PC-9 (cell line): ENCODE measurements around the gene FAM111B. TPM values are rescaled to one million over a fixed set of nuclear protein-coding genes. Genes with fewer than 3 reads are reported as not detected.
"Not testable (repeated sequence)": the region's sequence is repeated elsewhere in the genome, so short reads cannot be mapped to it uniquely, and the experiment has no call there.

Source experiments
- Bru-seq: library from RNA; stranded (reverse); fragments of 400-500 nt; gene quantifications from one replicate; lab custom pipeline; 2021; lab: Mats Ljungman, UMichigan
- BruChase-seq, 2 experiments: library from RNA; stranded (reverse); fragments of 400-500 nt; gene quantifications; one replicate each; lab custom pipeline; 2021; lab: Mats Ljungman, UMichigan
- BruUV-seq: library from RNA; stranded (reverse); fragments of 400-500 nt; replicated peaks from 2 replicates; lab custom pipeline; 2021; lab: Mats Ljungman, UMichigan
- CTCF ChIA-PET: fragments of 300-600 bp; sonication (Branson Sonifier 250); formaldehyde crosslinking; loops from one replicate; lab custom pipeline; 2022; ENCODE audit warnings: antibody characterized with exemption; lab: Charles Lee
- POLR2A ChIA-PET: fragments of 300-600 bp; sonication (Branson Sonifier 250); formaldehyde crosslinking; loops from one replicate; lab custom pipeline; 2022; ENCODE audit warnings: antibody characterized with exemption; ENCODE audit not compliant: unreplicated experiment; lab: Charles Lee
- DNase-seq, 2 experiments: peaks; one replicate each; pipeline versions ENCODE4 v3.0.0 to v3.0.0-alpha.2; 2015 to 2022; ENCODE audit warnings: mixed read lengths in 1 of 2
- H2AFZ ChIP-seq: fragments of 200-600 bp; sonication (generic); 2 replicates; pipeline ENCODE4 v1.8.1; 2017; ENCODE audit warnings: antibody characterized with exemption
- H3F3A ChIP-seq: fragments of 200-600 bp; sonication (generic); 2 replicates; pipeline ENCODE4 v1.8.1; 2017; ENCODE audit warnings: antibody characterized with exemption, mild to moderate bottlenecking, low read depth; ENCODE audit not compliant: insufficient read depth
- H3K27ac ChIP-seq: fragments of 200-600 bp; sonication (generic); 2 replicates; pipeline ENCODE4 v1.6.1; 2016; ENCODE audit warnings: mixed run types
- H3K27me3 ChIP-seq: fragments of 200-600 bp; sonication (generic); 2 replicates; pipeline ENCODE4 v1.6.1; 2016; ENCODE audit warnings: low read depth, mixed run types; ENCODE audit not compliant: insufficient read depth
- H3K36me3 ChIP-seq: fragments of 200-600 bp; sonication (generic); 2 replicates; pipeline ENCODE4 v1.6.1; 2016; ENCODE audit warnings: low read depth, mixed run types
- H3K4me1 ChIP-seq: fragments of 200-600 bp; sonication (generic); replicated peaks from 2 replicates; pipeline ENCODE4 v1.6.1; 2016; ENCODE audit warnings: mixed run types; ENCODE audit not compliant: insufficient read depth
- H3K4me2 ChIP-seq: fragments of 200-600 bp; sonication (generic); 2 replicates; pipeline ENCODE4 v1.6.1; 2017; ENCODE audit warnings: mixed run types
- H3K4me3 ChIP-seq: fragments of 200-600 bp; sonication (generic); 2 replicates; pipeline ENCODE4 v1.6.1; 2016; ENCODE audit warnings: mixed run types
- H3K79me2 ChIP-seq: fragments of 200-600 bp; sonication (generic); 2 replicates; pipeline ENCODE4 v1.6.1; 2017; ENCODE audit warnings: low read depth, mixed run types
- H3K9me2 ChIP-seq: fragments of 200-600 bp; sonication (generic); 2 replicates; pipeline ENCODE4 v1.8.1; 2017; ENCODE audit warnings: mild to moderate bottlenecking; ENCODE audit not compliant: insufficient read depth
- H3K9me3 ChIP-seq: fragments of 200-600 bp; sonication (generic); 2 replicates; pipeline ENCODE4 v1.8.1; 2016; ENCODE audit warnings: low read depth; ENCODE audit not compliant: insufficient read depth
- H4K20me1 ChIP-seq: fragments of 200-600 bp; sonication (generic); 2 replicates; pipeline ENCODE4 v1.8.1; 2017; ENCODE audit not compliant: insufficient read depth
- CTCF ChIP-seq: fragments of 200-600 bp; sonication (generic); conservative IDR thresholded peaks from 2 replicates; pipeline ENCODE4 v1.6.1; 2017; ENCODE audit warnings: mixed run types, antibody characterized with exemption, mild to moderate bottlenecking, moderate library complexity
- EZH2 ChIP-seq: fragments of 200-600 bp; sonication (generic); IDR thresholded peaks from 2 replicates; pipeline ENCODE4 v1.8.0; 2017; ENCODE audit warnings: antibody characterized with exemption, low read depth
- intact Hi-C: fragments of 100-400 bp; cut with micrococcal nuclease; formaldehyde crosslinking; loops from one replicate; pipeline ENCODE4 v1.10.0; 2022; ENCODE audit not compliant: unreplicated experiment
- long read RNA-seq: library from polyadenylated mRNA; stranded (forward); transcript quantifications from one replicate; pipeline ENCODE4 v2.0.0, GENCODE V29; 2022
- total RNA-seq: library from RNA; stranded (reverse); gene quantifications from 2 replicates; pipeline ENCODE4 v1.2.3, GENCODE V29; 2021

Gene FAM111B
- 8.5 and 12.0 TPM in 2 replicates for total RNA-seq
- Bru-seq, nascent RNA, result percentile 82 among the genes with signal in this experiment
- percentile 59 among the genes with signal in this experiment for BruChase-seq, experiment 1, labeled RNA remaining after a 2-hour chase
- BruChase-seq, experiment 2, labeled RNA remaining after a 6-hour chase, result percentile 54 among the genes with signal in this experiment
- long read RNA-seq, partial matches to known transcripts, result 0 of 4 reads
- long read RNA-seq, other reads (novel, unspliced or antisense), result 2 of 4 reads

- H3K27me3 ChIP-seq, result peaks cover 9% of the 10 kb centered on the region; the same call in 1 of the 2 replicates
- no peaks in the 10 kb centered on the region for H4K20me1 ChIP-seq
- peaks cover 5% of the 10 kb centered on the region; the same call in 1 of the 2 replicates for H3K4me1 ChIP-seq
- H3K9me2 ChIP-seq, result no peaks in the 10 kb centered on the region
- H3K4me3 ChIP-seq, result peak within 1 kb of the TSS; percentile 60
- H3K36me3 ChIP-seq, result no peaks in the 10 kb centered on the region
- no peaks in the 10 kb centered on the region for H3K79me2 ChIP-seq
- no peak for TF ChIP-seq EZH2
- TF ChIP-seq CTCF, result no peak
- H3K27ac ChIP-seq, result no peak within 1 kb of the TSS
- TSS peak; percentile 86 for BruUV-seq
- H2AFZ ChIP-seq, result peak within 1 kb of the TSS; percentile 71
- peak; percentile 90 to 94 for DNase-seq
- H3K4me2 ChIP-seq, result peak within 1 kb of the TSS; percentile 83
- no peaks in the 10 kb centered on the region for H3K9me3 ChIP-seq
- POLR2A ChIA-PET, result interaction anchor here (0.6 kb wide), 2 partner anchors 35 to 1440 kb away, joined by 3 to 4 read pairs; no protein-coding TSS in a partner anchor
- H3F3A ChIP-seq, result no peaks in the 10 kb centered on the region
- CTCF ChIA-PET, result interaction anchor here (0.6 to 1.1 kb wide), 6 partner anchors 36 to 1799 kb away, joined by 3 to 4 read pairs (median 3); partner anchors contain the start of gene FAM111A
- intact Hi-C loops, result loop anchor here (1.0 kb wide), 1 partner anchor 36 kb away; the partner anchor contains the start of gene FAM111A
Measured at GRCh38 chr11:59106363-59107336, at the start of gene FAM111B. Gene FAM111B (plus strand): TSS chr11:59107237. CDS start chr11:59109626, 2,389 bp downstream.

- POLR2A ChIA-PET, result interaction anchor here (0.6 kb wide), 1 partner anchor 374 kb away, joined by 9 read pairs; no protein-coding TSS in a partner anchor
- intact Hi-C loops, H3K4me3 ChIP-seq, H3K9me2 ChIP-seq, H2AFZ ChIP-seq, H3K36me3 ChIP-seq, H3K4me1 ChIP-seq, BruUV-seq, H3K27ac ChIP-seq, H3K9me3 ChIP-seq, H3F3A ChIP-seq, H4K20me1 ChIP-seq, H3K79me2 ChIP-seq: not testable (repeated sequence)
- CTCF ChIA-PET, result interaction anchor here (0.6 to 1.2 kb wide), 3 partner anchors 13 to 1582 kb away, joined by 3 read pairs; no protein-coding TSS in a partner anchor
- Histone ChIP-seq H3K27me3 (peaks cover 42% of the 10 kb centered on the region), H3K4me2 (peak overlapping the region; percentile 39)
- TF ChIP-seq CTCF, result peak; percentile 81
- DNase-seq, result peak; percentile 72 to 79
Measured at GRCh38 chr11:59058120-59059033, 48.7 kb upstream of the FAM111B start.

GRCh38 chr11:59060096-59060495 lies 46.9 kb upstream of the FAM111B start:
- peaks cover 59% of the 10 kb centered on the region for H3K27me3 ChIP-seq
- POLR2A ChIA-PET, BruUV-seq, H3K4me1 ChIP-seq, H3K4me3 ChIP-seq, H2AFZ ChIP-seq, DNase-seq, H4K20me1 ChIP-seq, H3F3A ChIP-seq, H3K4me2 ChIP-seq, H3K9me2 ChIP-seq, H3K9me3 ChIP-seq, H3K27ac ChIP-seq, H3K36me3 ChIP-seq, H3K79me2 ChIP-seq, intact Hi-C loops, CTCF ChIA-PET: not testable (repeated sequence)
